Esophagus muscularis mucosa (tissue), 4 donors: ENCODE data around the gene FAM83B.

Source experiments
- EP300 ChIP-seq: sonication (generic); formaldehyde crosslinking; IDR thresholded peaks from one replicate; pipeline ENCODE4 v1.6.1; 2017; ENCODE audit warnings: antibody characterized with exemption
- POLR2A ChIP-seq: fragments of 450-650 bp; IDR thresholded peaks from one replicate; pipeline ENCODE4 v1.6.1; 2017; ENCODE audit warnings: antibody characterized with exemption, moderate library complexity, mild to moderate bottlenecking, low read depth
- POLR2AphosphoS5 ChIP-seq, 2 donors: sonication (generic); formaldehyde crosslinking; IDR thresholded peaks; one replicate each; pipeline ENCODE4 v1.6.1; 2017; ENCODE audit warnings: antibody characterized with exemption in 2 of 2
- TF ChIP-seq, protein P1 (sequence below), 3 experiments: fragments of 200-600 bp in 2 of 3; fragments of 450-650 bp in 1 of 3; sonication (generic) in 2 of 3; IDR thresholded peaks; one replicate each; pipeline ENCODE4 v1.5.1; 2017 to 2019; ENCODE audit warnings: antibody characterized with exemption in 3 of 3, mild to moderate bottlenecking in 2 of 3, moderate library complexity in 1 of 3

DNA sequence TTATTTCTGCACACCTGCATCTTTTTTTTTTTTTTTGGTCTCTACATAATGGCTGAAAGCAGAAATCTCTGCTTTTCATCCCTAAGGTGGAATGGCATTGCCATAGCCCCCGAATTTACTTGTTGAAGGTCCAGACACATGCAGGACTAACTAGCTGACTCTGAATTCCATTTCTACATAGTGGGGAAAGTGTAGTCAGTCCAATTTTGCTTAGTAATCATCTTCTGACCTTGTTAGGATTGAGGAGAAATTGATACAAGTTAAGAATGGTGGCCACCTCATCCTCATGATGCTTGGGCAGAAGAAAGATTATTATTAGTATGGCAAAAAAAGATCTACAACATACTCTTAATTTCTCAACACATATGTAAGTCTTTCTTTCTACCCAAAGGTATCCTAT, 16.4 kb upstream of the FAM83B start:
- TF ChIP-seq EP300 = no peak
- TF ChIP-seq, protein P1, sequence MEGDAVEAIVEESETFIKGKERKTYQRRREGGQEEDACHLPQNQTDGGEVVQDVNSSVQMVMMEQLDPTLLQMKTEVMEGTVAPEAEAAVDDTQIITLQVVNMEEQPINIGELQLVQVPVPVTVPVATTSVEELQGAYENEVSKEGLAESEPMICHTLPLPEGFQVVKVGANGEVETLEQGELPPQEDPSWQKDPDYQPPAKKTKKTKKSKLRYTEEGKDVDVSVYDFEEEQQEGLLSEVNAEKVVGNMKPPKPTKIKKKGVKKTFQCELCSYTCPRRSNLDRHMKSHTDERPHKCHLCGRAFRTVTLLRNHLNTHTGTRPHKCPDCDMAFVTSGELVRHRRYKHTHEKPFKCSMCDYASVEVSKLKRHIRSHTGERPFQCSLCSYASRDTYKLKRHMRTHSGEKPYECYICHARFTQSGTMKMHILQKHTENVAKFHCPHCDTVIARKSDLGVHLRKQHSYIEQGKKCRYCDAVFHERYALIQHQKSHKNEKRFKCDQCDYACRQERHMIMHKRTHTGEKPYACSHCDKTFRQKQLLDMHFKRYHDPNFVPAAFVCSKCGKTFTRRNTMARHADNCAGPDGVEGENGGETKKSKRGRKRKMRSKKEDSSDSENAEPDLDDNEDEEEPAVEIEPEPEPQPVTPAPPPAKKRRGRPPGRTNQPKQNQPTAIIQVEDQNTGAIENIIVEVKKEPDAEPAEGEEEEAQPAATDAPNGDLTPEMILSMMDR (IDR thresholded peaks at IDR 0.05) = no peak
- TF ChIP-seq POLR2A = no peak
- TF ChIP-seq POLR2AphosphoS5 (IDR thresholded peaks at IDR 0.05) = no peak
